A549 (cell line): ENCODE data around the gene SPATA25. TPM values are rescaled to one million over a fixed set of nuclear protein-coding genes. Genes with fewer than 3 reads are reported as not detected.

Source experiments
- ATAC-seq, 2 experiments: fragments of 200-7000 bp in 1 of 2; fragments of >200 bp in 1 of 2; cut with Nextera tagmentation in 1 of 2; cut with Tn5 transposase in 1 of 2; 3 replicates each; pipeline versions ENCODE4 v1.8.0 to v1.9.1; 2018 to 2020; ENCODE audit warnings: mild to moderate bottlenecking in 1 of 2, moderate library complexity in 1 of 2
- CTCF ChIA-PET: fragments of 300-600 bp; sonication (Branson Sonifier 250); formaldehyde crosslinking; extraction: SDS; loops from one replicate; lab custom pipeline; 2021; ENCODE audit warnings: antibody characterized with exemption, inconsistent platforms; lab: Yijun Ruan, JAX
- POLR2A ChIA-PET: fragments of 350-600 bp; formaldehyde crosslinking; extraction: SDS; loops from one replicate; lab custom pipeline; 2021; ENCODE audit warnings: antibody characterized with exemption, inconsistent platforms; lab: Yijun Ruan, JAX
- DNase-seq, 2 experiments: peaks; one replicate each; pipeline versions ENCODE4 v3.0.0 to v3.0.0-alpha.2; 2011 to 2016; ENCODE audit warnings: low read depth in 1 of 2, low spot score in 1 of 2
- FAIRE-seq: peaks from 2 replicates; lab custom pipeline; 2011; peaks lifted over from hg19 to GRCh38; lab: Jason Lieb, UNC
- H3K27ac ChIP-seq, 2 experiments: fragments of >200 bp; sonication (Bioruptor Twin); formaldehyde crosslinking; 3 replicates each; pipeline ENCODE4 v1.5.1; 2016 to 2017
- H3K4me1 ChIP-seq: fragments of >200 bp; sonication (Bioruptor Twin); formaldehyde crosslinking; 3 replicates; pipeline ENCODE4 v1.6.1; 2016
- H3K4me2 ChIP-seq: fragments of >200 bp; sonication (Bioruptor Twin); formaldehyde crosslinking; 3 replicates; pipeline ENCODE4 v1.6.1; 2016
- H3K4me3 ChIP-seq: fragments of >200 bp; sonication (Bioruptor Twin); formaldehyde crosslinking; 3 replicates; pipeline ENCODE4 v1.5.1; 2016
- H3K9me3 ChIP-seq: fragments of >200 bp; sonication (Bioruptor Twin); formaldehyde crosslinking; 3 replicates; pipeline ENCODE4 v1.6.1; 2016
- ELK1 ChIP-seq: fragments of 150-350 bp; IDR thresholded peaks from 2 replicates; pipeline ENCODE4 v1.6.1; 2014; ENCODE audit warnings: low read depth, mild to moderate bottlenecking, low read length
- FOSL2 ChIP-seq, 2 experiments: fragments of 450-650 bp in 1 of 2; fragments of >200 bp in 1 of 2; sonication (Bioruptor Twin) in 1 of 2; formaldehyde crosslinking; IDR thresholded peaks; 2 replicates each; pipeline versions ENCODE4 v1.5.0 to v1.6.1; 2016 to 2020; ENCODE audit warnings: mild to moderate bottlenecking in 1 of 2, moderate library complexity in 1 of 2
- JUN ChIP-seq, 2 experiments: fragments of >200 bp; sonication (Bioruptor Twin); formaldehyde crosslinking; IDR thresholded peaks; 2 replicates in 1 of 2; 3 replicates in 1 of 2; pipeline ENCODE4 v1.6.1; 2016 to 2017
- JUNB ChIP-seq: fragments of >200 bp; sonication (Bioruptor Twin); formaldehyde crosslinking; IDR thresholded peaks from 2 replicates; pipeline ENCODE4 v1.6.1; 2016
- MAFK ChIP-seq: fragments of 450-650 bp; IDR thresholded peaks from 2 replicates; pipeline ENCODE4 v1.6.1; 2014; ENCODE audit not compliant: partially characterized antibody
- NFE2L2 ChIP-seq: fragments of 150-350 bp; conservative IDR thresholded peaks from 2 replicates; pipeline ENCODE4 v1.6.1; 2014; ENCODE audit warnings: low read length
- SREBF2 ChIP-seq: fragments of 450-650 bp; IDR thresholded peaks from 2 replicates; pipeline ENCODE4 v1.6.1; 2014; ENCODE audit warnings: mild to moderate bottlenecking, moderate library complexity
- ZC3H11A ChIP-seq: fragments of 450-650 bp; IDR thresholded peaks from 2 replicates; pipeline ENCODE4 v1.6.1; 2014; ENCODE audit warnings: antibody characterized with exemption, mild to moderate bottlenecking
- ZFP36 ChIP-seq: fragments of 450-650 bp; IDR thresholded peaks from 2 replicates; pipeline ENCODE4 v1.6.1; 2014; ENCODE audit warnings: borderline replicate concordance; ENCODE audit not compliant: partially characterized antibody
- WGBS: methylation state at CpG from one replicate; pipeline ENCODE4 v1.1.6; 2017; ENCODE audit errors: missing lambda C conversion rate; 5-methylcytosine and 5-hydroxymethylcytosine counted together
- polyA plus RNA-seq, 4 experiments: library from polyadenylated mRNA; depleted of rRNA in 3 of 4; stranded (reverse); fragments of >200 nt; fragmentation: RNase III in 1 of 4; extraction: RNeasy Plus Mini Kit Qiagen cat#74134 plus additional on column Dnase treatment in 1 of 4; gene quantifications; 2 replicates in 3 of 4; 3 replicates in 1 of 4; pipeline ENCODE4 v1.2.3, GENCODE V29; 2011 to 2017

Gene SPATA25
- polyA plus RNA-seq, 2 of the 4 experiments (the other 2 are of a cell fraction): 0.31 to 0.77 TPM

- ChIA-PET POLR2A (no interaction called here), CTCF (interaction anchor here (0.7 to 1.2 kb wide), 2 partner anchors 50 to 63 kb away, joined by 3 read pairs; no protein-coding TSS in a partner anchor)
- Histone ChIP-seq H3K4me3 (no peak overlapping the region), H3K27ac (no peak overlapping the region), H3K4me1 (peaks cover 26% of the 10 kb centered on the region), H3K9me3 (no peaks in the 10 kb centered on the region), H3K4me2 (no peak overlapping the region)
- DNase-seq (no peak), FAIRE-seq (no peak), ATAC-seq (no peak)
- TF ChIP-seq ELK1: no peak
- peak; percentile 84 for TF ChIP-seq ZFP36
- WGBS: 99% methylated on average over 2 of the region's 2 CpGs
Measured at GRCh38 chr20:45908084-45908483, 20.7 kb upstream of the SPATA25 start.

DNA sequence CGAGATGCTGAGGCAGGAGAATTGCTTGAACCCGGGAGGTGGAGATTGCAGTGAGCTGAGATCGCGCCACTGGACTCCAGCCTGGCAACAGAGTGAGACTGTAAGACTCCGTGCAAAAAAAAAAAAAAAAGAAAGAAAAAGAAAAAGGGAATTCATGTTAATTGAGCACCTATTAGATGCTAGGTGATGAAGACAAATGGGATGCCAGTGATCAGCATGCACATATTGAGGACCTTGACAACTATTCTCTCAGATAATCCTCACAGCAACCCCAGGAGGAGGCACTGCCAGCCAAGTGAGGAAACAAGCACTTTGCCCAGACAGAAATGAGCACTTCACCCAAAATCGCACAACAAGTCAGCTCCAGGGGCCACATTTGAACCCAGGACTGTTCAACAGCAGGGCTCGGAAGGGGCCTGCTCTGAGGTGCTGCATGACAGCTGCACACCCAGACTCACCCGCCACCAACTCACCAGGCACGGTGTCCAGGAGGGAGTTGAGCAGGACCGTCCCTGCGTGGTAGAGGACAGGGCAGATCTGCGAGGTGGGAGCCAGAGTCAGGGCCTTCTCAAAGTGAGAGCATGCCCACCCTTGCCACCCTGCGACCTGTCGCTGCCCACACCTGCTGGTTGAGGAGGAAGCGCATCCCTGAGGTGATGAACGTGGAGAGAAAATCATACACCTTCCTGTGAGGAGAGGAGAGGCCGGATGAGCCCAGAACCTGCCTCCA, 20.0 kb upstream of the SPATA25 start:
- WGBS: 85% methylated on average over 17 of the region's 17 CpGs
- DNase-seq (no peak), ATAC-seq (no peak), FAIRE-seq (no peak)
- Histone ChIP-seq H3K4me2 (no peak overlapping the region), H3K4me1 (peaks cover 26% of the 10 kb centered on the region), H3K27ac (no peak overlapping the region), H3K9me3 (no peaks in the 10 kb centered on the region), H3K4me3 (no peak overlapping the region)
- ChIA-PET POLR2A (no interaction called here), CTCF (interaction anchor here (0.7 to 1.2 kb wide), 3 partner anchors 47 to 63 kb away, joined by 3 read pairs; no protein-coding TSS in a partner anchor)
- TF ChIP-seq ZC3H11A (no peak), SREBF2 (no peak), MAFK (no peak)

DNA sequence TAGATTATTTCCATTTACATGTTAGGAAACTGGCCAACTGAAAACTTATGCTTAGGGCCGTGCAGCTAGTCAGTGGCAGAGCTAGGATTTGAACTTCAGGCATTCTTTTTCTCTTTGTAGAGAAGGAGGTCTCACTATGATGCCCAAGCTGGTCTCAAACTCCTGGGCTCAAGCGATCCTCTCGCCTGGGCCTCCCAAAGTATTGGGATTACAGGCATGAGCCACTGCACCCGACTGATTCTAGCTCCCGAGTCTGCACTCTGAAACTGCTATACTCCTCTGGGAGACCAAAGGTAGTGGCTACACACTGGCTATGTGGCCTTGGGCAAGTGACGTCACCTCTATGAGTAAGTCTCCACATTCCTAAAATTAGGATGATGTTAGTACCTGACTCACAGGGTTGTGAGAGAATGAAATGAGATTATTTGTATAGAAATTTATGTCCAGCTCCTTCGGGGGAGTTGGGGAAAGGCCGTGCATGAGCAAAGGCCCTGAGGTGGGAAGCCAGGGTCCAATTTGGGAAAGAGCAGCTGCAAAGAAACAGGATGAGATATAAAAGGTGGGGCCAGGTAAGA, 18.2 kb upstream of the SPATA25 start:
- 45% methylated on average over 8 of the region's 8 CpGs for WGBS
- TF ChIP-seq FOSL2 (IDR thresholded peaks at IDR 0.05) (no peak), FOSL2 (CRISPR knock-in tag; IDR thresholded peaks at IDR 0.05) (peak; percentile 81), JUNB (no peak)
- TF ChIP-seq, all 56 proteins: peak for 1
- no peaks in the 10 kb centered on the region for H3K9me3 ChIP-seq
- peak overlapping the region in 1 of 2 experiments; percentile 29; a peak in 1 of 6 replicates for H3K27ac ChIP-seq
- ATAC-seq (peak; percentile 77 to 88), FAIRE-seq (no peak), DNase-seq (peak; percentile 52 to 71)
- CTCF ChIA-PET: interaction anchor here (0.7 to 2.4 kb wide), 9 partner anchors 13 to 134 kb away, joined by 3 to 9 read pairs (median 5); partner anchors contain the start of gene CTSA
- peaks cover 22% of the 10 kb centered on the region for H3K4me1 ChIP-seq
- POLR2A ChIA-PET: interaction anchor here (0.7 to 1.8 kb wide), 6 partner anchors 12 to 30 kb away, joined by 3 to 6 read pairs (median 4); partner anchors contain the start of gene CTSA
- peak overlapping the region; percentile 32 for H3K4me2 ChIP-seq
- no peak overlapping the region for H3K4me3 ChIP-seq

- peak overlapping the region in 1 of 2 experiments; percentile 31; a peak in 1 of 6 replicates for H3K27ac ChIP-seq
- DNase-seq (no peak), ATAC-seq (peak; percentile 10 to 22; a peak in 3 of 6 replicates), FAIRE-seq (no peak)
- WGBS: 71% methylated on average over 14 of the region's 16 CpGs
- CTCF ChIA-PET: interaction anchor here (0.6 to 2.4 kb wide), 11 partner anchors 12 to 134 kb away, joined by 3 to 9 read pairs (median 4); partner anchors contain the start of gene CTSA
- no peak for TF ChIP-seq NFE2L2
- TF ChIP-seq JUN (IDR thresholded peaks at IDR 0.05): 0 out of 5 replicates have a peak, but pooled peaks of 1 of the 2 experiments have one; percentile 4
- TF ChIP-seq, all 56 proteins: peak for 1
- Histone ChIP-seq H3K9me3 (no peaks in the 10 kb centered on the region), H3K4me1 (peaks cover 15% of the 10 kb centered on the region), H3K4me2 (peak overlapping the region; percentile 32; the same call in 2 of the 3 replicates), H3K4me3 (no peak overlapping the region)
- POLR2A ChIA-PET: interaction anchor here (0.7 to 1.8 kb wide), 6 partner anchors 11 to 30 kb away, joined by 3 to 6 read pairs (median 4); partner anchors contain the start of gene CTSA
Measured at GRCh38 chr20:45904583-45905504, 17.4 kb upstream of the SPATA25 start.
